Activated T-helper 2 cell treated with anti-CD3 and anti-CD28 coated beads, Interferon-gamma antibody, Interleukin-2, Interleukin-4, amounts not matched to agents 10 μg/mL and 5 μg/mL and 100 μg/mL, durations not matched to agents 14 hours and 24 hours and 36 hours (primary cell): ENCODE measurements around the gene CHD6. TPM values are rescaled to one million over a fixed set of nuclear protein-coding genes. Genes with fewer than 3 reads are reported as not detected.

Experiments used
- DNase-seq: peaks from one replicate; pipeline ENCODE4 v3.0.0; 2021; ENCODE audit warnings: low spot score
- H3K27ac Mint-ChIP-seq: one replicate; pipeline ENCODE4 v1.8.0; 2021; ENCODE audit warnings: mixed read lengths
- H3K27me3 Mint-ChIP-seq: one replicate; pipeline ENCODE4 v1.8.0; 2021; ENCODE audit warnings: low read depth, mixed read lengths
- H3K36me3 Mint-ChIP-seq: one replicate; pipeline ENCODE4 v1.8.0; 2021; ENCODE audit warnings: low read depth, mixed read lengths
- H3K4me1 Mint-ChIP-seq: one replicate; pipeline ENCODE4 v1.8.0; 2021; ENCODE audit warnings: low read depth, mixed read lengths
- H3K4me3 Mint-ChIP-seq: one replicate; pipeline ENCODE4 v1.8.0; 2021; ENCODE audit warnings: low read depth, mild to moderate bottlenecking, moderate library complexity, mixed read lengths
- H3K9me3 Mint-ChIP-seq: one replicate; pipeline ENCODE4 v1.8.0; 2021; ENCODE audit warnings: mixed read lengths
- intact Hi-C: fragments of 100-400 bp; cut with micrococcal nuclease; formaldehyde crosslinking; loops from one replicate; pipeline ENCODE4 v1.15.1; 2023
- total RNA-seq: library from RNA; stranded (reverse); gene quantifications from 2 replicates; pipeline ENCODE4 v1.2.3, GENCODE V29; 2022

Gene CHD6
- total RNA-seq, 1 donor from 2014 or later, result 32.7 TPM

DNA sequence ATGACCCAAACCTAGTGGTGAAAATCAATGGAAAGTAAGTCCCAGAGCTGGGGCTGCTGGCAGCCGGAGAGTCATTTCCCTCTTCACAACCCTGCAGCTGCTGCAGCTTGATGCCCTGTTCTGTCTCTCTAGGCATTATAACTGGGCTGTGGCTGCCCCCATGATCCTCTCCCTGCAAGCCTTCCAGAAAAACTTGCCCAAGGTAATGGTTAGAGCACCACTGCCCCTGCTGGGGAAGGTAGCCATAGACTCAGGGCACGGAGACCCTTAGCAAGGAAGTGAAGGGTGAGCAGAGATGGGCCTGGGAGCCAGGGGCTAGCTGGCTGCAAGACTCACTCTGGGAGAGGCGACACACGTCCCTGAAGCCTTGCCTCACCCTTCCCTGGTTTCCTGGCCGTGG is 265.5 kb downstream of the CHD6 start:
- H3K36me3 Mint-ChIP-seq, result no peaks in the 10 kb centered on the region
- no peak overlapping the region for H3K4me3 Mint-ChIP-seq
- intact Hi-C loops, result no loop called here
- no peak overlapping the region for H3K27ac Mint-ChIP-seq
- H3K9me3 Mint-ChIP-seq, result no peaks in the 10 kb centered on the region
- DNase-seq, result no peak
- no peaks in the 10 kb centered on the region for H3K4me1 Mint-ChIP-seq
- no peaks in the 10 kb centered on the region for H3K27me3 Mint-ChIP-seq

DNA sequence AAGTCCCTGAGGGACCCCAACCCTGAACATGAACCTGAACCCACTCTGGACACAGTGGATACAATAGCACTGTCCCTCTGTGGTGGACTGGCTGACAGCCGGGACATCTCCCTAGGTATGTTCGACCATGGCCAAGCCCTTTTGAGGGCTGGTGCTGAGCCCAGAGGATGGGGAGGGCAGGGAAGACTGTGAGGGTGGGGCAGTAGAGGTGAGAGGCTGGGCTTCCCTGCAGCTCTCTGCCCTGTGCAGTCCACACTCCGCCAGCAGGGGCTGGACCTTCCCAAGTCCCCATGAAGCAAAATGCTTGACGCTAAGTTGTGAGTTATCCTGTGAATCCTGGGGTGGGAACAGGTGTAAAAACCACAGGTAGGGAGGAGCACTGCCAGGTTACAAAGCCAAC is 266.1 kb downstream of the CHD6 start:
- DNase-seq, result no peak
- Mint-ChIP-seq H3K4me1 (no peaks in the 10 kb centered on the region), H3K4me3 (no peak overlapping the region), H3K27me3 (no peaks in the 10 kb centered on the region), H3K9me3 (no peaks in the 10 kb centered on the region), H3K36me3 (no peaks in the 10 kb centered on the region), H3K27ac (no peak overlapping the region)
- intact Hi-C loops, result no loop called here
